ENCODE results near the gene MOB3A.

MOB3A gene

DNA sequence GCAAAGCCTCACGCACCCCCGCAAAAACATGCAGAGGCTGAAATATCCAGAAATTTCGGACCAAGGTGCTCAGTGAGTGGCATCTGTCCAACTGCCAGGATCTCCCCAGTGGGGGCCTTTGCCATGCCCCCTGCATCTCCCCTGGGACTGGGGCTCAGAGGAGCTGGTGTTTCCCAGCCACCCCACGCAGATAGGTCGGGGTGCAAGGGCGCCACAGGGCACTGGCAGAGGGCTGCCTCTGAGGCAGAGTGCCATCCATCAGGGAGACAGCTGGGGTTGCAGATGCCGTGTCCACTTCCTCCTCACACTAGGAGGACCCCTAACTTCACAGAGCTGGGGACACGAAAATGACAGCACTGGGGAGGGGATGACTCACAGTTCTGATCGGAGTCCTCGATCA, 26.9 kb upstream of the MOB3A start:
- no peak for DNase-seq

- DNase-seq = no peak
These were observed 26.1 kb upstream of the MOB3A start for GRCh38 chr19:2122251-2122650.

DNA sequence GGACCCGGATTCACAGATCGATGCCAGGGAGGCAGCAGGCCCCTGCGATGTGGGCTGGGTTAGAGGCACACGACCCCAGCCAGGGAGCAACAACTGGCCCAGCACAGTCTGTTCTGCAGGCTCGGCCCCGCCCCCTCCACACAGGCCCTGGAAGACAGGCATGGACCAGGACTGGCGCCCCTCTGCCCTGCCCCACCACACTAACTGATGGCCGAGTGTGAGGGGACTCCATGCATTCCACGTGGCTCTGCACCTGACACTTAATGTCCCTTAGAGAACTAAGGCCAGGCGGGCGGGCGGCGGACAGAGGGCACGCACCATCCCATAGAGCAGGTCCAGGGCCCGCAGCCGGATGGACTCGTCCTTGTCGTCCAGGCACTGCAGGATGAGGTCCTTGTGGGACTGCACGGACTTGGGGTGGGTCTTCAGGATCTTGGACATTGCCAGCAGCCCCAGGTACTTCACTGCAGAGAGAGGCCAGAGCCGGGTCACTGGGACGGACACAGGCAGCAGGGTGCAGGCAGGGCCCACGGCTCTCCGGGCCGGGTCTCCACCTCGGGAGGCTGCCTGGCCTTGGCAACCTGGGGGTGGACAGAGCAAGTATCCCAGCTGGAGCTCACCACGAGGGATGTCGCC, 25.4 kb upstream of the MOB3A start:
- no peak for DNase-seq

GRCh38 chr19:2120821-2121220, 24.7 kb upstream of the MOB3A start:
- DNase-seq = no peak

DNA sequence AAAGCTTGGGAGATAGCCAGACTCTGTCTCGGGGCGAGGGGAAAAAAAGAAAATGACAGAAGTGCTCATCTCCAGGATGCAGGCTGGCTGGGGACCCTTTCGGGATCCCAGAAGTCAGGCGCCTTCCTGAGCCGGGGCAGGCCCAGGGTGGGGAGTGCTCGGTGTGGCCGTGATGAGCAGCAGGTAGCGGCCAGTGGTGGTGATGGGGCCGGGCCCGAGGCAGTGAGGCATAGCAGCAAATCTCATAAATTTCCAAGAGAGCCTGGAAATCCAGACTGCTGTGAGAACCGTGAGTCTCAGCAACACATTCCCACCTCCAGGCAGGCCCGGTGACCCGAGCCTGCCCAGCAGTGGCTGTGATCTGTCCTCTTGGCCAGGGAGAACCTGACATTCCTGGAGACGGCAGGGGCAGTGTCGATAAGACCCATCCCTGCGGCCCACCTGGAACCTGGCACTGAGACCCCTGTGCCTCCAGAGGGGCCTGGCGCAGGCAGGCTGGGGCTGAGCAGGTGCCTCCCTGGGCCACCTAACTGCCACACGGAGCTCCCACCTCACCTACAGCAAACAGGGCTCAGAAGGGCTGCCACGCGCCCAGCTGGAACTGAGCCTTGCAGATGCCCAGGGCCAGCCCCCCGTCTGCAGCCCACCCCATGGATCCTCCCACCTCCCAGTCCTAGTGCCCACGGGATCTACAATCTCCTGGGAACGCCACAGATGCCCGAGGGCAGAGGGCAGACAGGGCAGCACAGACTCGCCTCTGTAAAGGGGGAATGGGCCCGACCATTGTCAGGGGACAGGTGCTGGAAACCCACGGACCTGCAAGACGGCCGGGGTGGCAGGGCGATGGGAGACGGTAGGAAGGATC, 24.0 kb upstream of the MOB3A start:
- no peak for DNase-seq

DNA sequence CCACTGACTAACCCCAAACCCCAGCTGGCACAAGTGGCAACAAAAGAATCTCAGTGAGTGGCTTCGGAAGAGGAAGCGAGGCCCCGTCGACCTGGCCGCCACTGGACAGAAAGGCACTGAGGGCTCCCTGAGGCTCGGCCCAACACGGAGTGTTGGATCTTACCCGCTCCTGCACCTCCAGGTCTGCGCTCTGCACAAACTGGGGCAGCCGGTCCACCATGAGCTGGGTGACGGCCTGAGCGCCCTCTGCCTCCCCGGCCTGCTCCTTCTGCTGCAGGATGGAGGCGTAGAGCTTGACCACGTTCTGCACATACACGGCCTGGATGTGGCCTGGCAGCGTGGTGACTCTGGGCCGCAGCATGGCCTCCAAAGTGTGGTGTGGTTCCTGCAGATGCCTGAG, 22.3 kb upstream of the MOB3A start:
- no peak for DNase-seq

GRCh38 chr19:2117215-2117960, 21.3 kb upstream of the MOB3A start:
- no peak for DNase-seq

DNA sequence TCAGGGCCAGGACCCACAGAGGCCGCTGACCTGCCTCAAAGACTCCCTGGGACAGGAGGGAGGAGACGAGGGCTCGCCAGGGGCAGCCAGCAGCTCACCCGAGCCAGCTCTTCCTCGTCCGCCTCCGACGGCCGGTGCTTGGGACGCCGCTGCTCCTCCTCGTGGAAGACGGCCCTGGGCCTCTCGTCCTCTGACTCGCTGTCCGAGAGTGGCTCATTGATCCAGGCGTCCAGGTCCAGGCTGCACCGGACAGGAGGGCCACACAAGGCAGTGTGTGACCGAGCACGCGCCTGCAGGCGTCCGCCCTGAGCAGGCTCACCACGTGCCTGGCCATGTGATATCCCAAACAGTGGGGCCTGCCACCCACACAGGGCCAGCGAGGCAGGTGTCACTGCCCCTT, 20.4 kb upstream of the MOB3A start:
- DNase-seq = no peak

GRCh38 chr19:2115911-2116426, 19.8 kb upstream of the MOB3A start:
- DNase-seq = no peak

GRCh38 chr19:2115324-2115723, 19.2 kb upstream of the MOB3A start:
- no peak for DNase-seq

DNA sequence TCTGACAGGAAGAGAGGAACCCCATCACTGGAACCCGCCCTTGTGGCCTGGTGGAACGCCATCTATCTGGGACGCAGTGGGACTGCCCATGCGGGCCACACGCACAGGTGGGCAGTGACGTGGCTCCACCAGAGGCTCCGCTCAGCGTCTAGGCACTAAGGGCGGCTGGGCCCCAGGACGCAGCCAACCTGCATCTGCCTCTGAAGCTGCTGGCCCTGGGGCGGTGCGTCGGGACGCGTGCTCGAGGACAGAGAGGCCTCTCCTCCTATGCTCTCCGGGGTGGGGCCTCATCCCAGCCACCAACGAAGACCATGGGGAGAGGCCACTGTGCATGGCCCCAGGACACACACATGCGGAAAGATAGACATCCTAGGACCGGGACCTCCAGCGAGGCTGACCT, 18.7 kb upstream of the MOB3A start:
- no peak for DNase-seq

GRCh38 chr19:2114218-2114617, 18.1 kb upstream of the MOB3A start:
- DNase-seq = no peak

DNA sequence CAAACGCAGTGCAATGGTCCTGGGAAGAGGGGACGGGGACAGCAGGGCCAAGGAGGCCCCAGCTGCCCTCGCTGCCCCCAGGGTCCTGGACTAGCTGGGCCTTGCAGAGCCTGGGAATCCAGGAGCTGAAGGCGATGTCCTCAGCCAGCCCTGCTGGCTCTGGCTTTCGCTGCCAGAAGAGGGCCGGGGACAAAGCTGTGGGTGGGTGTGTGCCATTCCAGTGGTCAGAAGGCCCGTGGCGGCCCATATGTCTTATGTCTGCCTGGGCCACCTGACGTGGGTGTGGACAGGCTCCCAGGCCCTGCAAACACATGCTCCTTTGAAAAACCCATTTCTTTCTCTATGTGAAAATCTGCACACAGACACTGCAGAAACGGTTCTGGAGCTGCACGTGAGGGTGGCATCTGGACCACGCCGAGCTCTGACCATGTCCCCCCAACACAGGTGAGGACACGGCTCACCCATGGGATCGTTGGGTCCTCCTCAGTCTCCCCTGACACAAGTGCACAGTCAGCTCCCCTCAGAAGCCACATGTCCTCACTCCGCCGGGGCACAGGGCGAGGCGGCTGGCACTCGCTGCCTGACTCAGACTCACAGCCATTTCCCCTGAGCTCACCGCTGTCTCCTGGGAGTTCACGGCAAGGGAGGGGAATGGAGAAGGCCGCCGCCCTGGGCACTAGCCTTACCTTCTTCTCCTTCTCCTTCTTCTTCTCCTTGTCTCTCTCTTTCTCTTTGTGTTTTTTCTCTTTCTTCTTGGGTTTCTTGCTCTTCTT, 17.5 kb upstream of the MOB3A start:
- DNase-seq = no peak

DNA sequence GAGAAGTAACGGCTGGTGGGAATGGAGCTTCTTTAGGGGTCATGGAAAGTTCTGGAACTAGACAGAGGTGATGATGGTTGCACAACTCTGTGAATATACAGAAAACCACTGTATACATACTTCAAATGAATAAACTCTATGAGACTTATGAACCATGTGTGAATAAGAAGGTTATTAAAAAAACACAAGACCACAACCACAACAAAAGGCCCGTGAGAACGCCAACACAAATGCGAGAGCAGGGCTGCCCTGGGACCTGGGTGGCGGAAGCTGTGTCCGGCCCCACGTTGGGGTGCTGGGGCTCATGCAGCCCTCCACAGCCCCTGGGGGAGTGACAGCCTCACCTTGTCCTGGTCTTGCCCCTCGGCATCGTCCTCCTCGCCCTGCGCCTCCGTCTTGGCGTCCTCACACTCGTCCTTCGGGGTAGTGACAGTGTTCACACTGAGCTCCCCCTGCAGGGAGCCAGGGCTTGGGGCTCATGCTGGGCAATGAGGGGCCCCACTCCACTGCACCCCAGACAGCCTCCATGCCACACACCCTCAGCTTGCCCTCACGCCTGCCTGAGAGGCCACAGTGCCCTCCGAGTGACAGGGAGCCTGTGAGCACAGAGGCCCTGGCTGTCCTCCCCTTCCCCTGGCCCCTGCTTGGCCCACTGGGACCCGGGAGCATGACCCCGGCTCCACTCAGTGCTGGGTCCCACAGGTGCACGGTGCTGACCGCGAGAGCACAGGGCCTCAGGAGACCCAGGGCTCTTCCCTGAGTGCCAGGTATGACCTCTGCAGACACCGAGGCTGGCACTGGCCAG, 16.6 kb upstream of the MOB3A start:
- no peak for DNase-seq

DNA sequence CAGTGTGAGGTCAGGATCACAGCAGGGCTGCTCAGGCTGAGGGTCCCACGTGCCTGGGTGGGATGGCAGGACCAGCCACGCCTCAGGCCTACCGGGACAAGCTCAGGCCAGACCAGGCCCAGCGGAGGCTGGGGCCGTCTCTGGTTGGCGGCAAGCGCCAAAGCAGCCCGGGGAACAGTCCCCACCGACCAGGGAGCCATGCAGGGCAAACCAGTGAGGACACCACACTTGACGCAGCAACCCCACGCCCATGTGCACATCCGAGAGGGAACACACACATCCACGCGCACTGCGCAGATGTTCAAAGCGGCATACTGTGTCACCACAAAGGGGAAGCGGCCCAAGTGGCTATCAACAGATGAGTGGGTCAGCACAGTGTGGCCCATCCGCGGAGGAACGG, 15.8 kb upstream of the MOB3A start:
- DNase-seq = no peak

DNA sequence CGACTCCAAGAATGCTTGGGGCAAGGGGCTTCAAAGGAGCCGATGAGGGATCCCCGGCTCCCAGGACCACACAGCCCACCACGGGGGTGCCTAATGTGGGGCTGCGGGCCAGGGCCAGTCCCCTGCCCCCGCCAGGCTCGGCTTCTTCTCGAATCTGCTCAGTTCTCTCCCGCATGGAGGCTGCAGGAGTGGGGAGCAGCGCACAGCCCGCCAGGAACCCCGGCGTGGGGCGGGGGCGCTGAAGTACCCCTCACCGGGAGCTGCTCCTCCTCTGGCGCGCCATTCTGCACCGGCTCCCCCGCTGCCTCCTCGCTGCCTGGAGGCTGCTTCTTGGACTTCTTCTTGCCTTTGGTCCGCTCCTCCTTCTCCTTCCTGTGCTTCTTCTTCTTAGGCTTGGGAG, 15.3 kb upstream of the MOB3A start:
- DNase-seq = no peak

DNA sequence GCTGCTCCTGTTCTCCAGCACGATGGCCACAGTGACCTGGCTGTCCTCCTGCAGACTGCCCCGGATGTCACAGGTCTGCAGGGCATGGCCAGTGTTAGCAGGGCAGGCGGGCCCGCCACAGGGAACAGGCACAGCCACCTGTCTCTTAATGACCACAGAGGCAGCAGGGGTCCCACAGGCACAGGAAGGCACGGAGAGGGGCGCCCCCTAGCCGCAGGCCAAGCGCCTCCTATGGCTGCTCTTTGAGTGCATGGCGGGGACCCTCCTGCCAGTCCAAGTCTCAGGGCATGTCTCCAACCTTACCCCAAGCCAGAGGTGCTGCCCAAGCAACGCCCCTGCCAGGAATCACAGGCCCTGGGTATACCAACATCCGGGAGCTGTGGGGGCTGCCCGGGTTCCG, 14.7 kb upstream of the MOB3A start:
- no peak for DNase-seq

GRCh38 chr19:2109046-2109864, 13.1 kb upstream of the MOB3A start:
- DNase-seq = no peak

GRCh38 chr19:2108251-2109016, 12.3 kb upstream of the MOB3A start:
- no peak for DNase-seq

DNA sequence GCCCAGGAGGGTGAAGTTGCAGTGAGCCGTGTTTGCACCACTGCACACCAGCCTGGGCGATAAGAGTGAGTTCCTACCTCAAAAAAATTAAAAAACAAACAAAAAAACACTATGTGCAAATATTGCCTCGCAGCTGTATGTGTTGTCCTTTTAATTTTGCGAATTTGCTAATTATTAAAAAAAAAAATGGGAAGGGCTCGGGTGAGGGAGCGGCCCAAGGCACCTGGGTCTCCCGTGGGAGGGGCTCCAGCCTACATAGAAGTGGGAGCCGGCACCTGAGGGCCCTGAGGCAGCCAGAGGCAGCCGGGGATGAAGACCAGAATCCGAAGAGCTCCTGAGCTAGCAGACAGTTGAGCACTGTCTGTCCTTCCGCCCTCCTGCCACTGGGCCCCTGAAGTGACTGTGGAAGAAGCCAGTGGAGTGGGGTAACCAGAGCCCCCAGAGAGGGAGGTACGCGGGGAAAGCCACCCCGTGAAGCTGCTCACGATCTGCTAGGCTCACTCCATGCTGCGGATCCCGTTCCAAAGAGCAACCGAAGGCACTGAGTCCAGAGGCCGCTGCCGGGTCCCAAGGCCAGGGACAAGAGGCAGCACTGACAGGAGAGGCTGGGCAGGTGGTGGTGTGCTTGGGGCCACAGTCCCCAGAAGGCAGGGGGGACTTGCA, 7.0 kb upstream of the MOB3A start:
- no peak for DNase-seq

Data from activated CD4-positive, alpha-beta T cell treated with anti-CD3 and anti-CD28 coated beads for 1 hour (primary cell).